GM12878 (cell line): ENCODE data around the gene KDM2A. TPM values are rescaled to one million over a fixed set of nuclear protein-coding genes. Genes with fewer than 3 reads are reported as not detected.

ENCODE experiments used
- ATAC-seq: fragments of 200-7000 bp; cut with Tn5 transposase; 3 replicates; pipeline ENCODE4 v1.9.1; 2020; ENCODE audit warnings: mild to moderate bottlenecking, moderate library complexity
- BruUV-seq: library from RNA; stranded (reverse); fragments of 400-500 nt; replicated peaks from 2 replicates; lab custom pipeline; 2021; lab: Mats Ljungman, UMichigan
- CTCF ChIA-PET: fragments of 300-600 bp; sonication (Branson Sonifier 250); formaldehyde crosslinking; extraction: SDS; loops from one replicate; lab custom pipeline; 2021; ENCODE audit warnings: inconsistent platforms; lab: Yijun Ruan, JAX
- POLR2A ChIA-PET: fragments of 350-600 bp; formaldehyde crosslinking; extraction: SDS; loops from one replicate; lab custom pipeline; 2021; ENCODE audit warnings: inconsistent platforms; lab: Charles Lee
- RAD21 ChIA-PET: fragments of 300-600 bp; sonication (Branson Sonifier 250); formaldehyde crosslinking; loops from one replicate; lab custom pipeline; 2023; ENCODE audit warnings: antibody characterized with exemption; ENCODE audit not compliant: unreplicated experiment; lab: Charles Lee
- SMC1A ChIA-PET: fragments of 300-600 bp; sonication (Branson Sonifier 250); formaldehyde crosslinking; loops from one replicate; lab custom pipeline; 2023; ENCODE audit not compliant: unreplicated experiment, uncharacterized antibody; lab: Charles Lee
- DNase-seq: peaks from one replicate; pipeline ENCODE4 v3.0.0-alpha.2; 2011; ENCODE audit warnings: low read depth, low spot score
- FAIRE-seq: peaks from 3 replicates; lab custom pipeline; 2011; peaks lifted over from hg19 to GRCh38; lab: Jason Lieb, UNC
- H2AFZ ChIP-seq: 2 replicates; pipeline ENCODE4 v1.6.0; 2011; ENCODE audit warnings: low read depth, low read length, control low read depth; ENCODE audit not compliant: control insufficient read depth
- H3K27ac ChIP-seq: 2 replicates; pipeline ENCODE4 v1.5.1; 2011; ENCODE audit warnings: control low read depth; ENCODE audit not compliant: control insufficient read depth, insufficient read depth
- H3K27me3 ChIP-seq, 2 experiments: replicated peaks in 1 of 2; 2 replicates each; pipeline versions ENCODE4 v1.6.0 to v1.6.1; 2011; ENCODE audit warnings: low read length in 1 of 2; ENCODE audit not compliant: control insufficient read depth in 2 of 2, insufficient read depth in 2 of 2
- H3K36me3 ChIP-seq, 2 experiments: 2 replicates each; pipeline ENCODE4 v1.5.1; 2011; ENCODE audit warnings: low read length in 1 of 2; ENCODE audit not compliant: control insufficient read depth in 2 of 2, insufficient read depth in 2 of 2
- H3K4me1 ChIP-seq: 2 replicates; pipeline ENCODE4 v1.6.1; 2011; ENCODE audit warnings: mild to moderate bottlenecking, low read length, moderate library complexity, mixed read lengths; ENCODE audit not compliant: control insufficient read depth, insufficient read depth
- H3K4me2 ChIP-seq: 2 replicates; pipeline ENCODE4 v1.6.0; 2011; ENCODE audit warnings: control low read depth; ENCODE audit not compliant: control insufficient read depth, insufficient read depth
- H3K4me3 ChIP-seq: fragments of 200-600 bp; sonication (generic); 2 replicates; pipeline ENCODE4 v1.5.1; 2016
- H3K79me2 ChIP-seq: 2 replicates; pipeline ENCODE4 v1.6.0; 2011; ENCODE audit warnings: low read length; ENCODE audit not compliant: control insufficient read depth, insufficient read depth
- H3K9ac ChIP-seq: 2 replicates; pipeline ENCODE4 v1.8.0; 2011; ENCODE audit warnings: low read length, control low read depth, mixed read lengths; ENCODE audit not compliant: control insufficient read depth, insufficient read depth
- H3K9me3 ChIP-seq: replicated peaks from 3 replicates; pipeline ENCODE4 v1.5.1; 2011; ENCODE audit warnings: mild to moderate bottlenecking, low read length; ENCODE audit not compliant: control insufficient read depth, insufficient read depth
- H4K20me1 ChIP-seq: 2 replicates; pipeline ENCODE4 v1.6.0; 2011; ENCODE audit not compliant: control insufficient read depth, insufficient read depth
- BHLHE40 ChIP-seq, 2 experiments: fragments of 450-650 bp in 1 of 2; IDR thresholded peaks; 2 replicates each; pipeline ENCODE4 v1.6.1; 2011 to 2017; ENCODE audit warnings: low read depth in 2 of 2, borderline replicate concordance in 1 of 2, improper control_type of control experiment in 1 of 2, low read length in 1 of 2, mild to moderate bottlenecking in 1 of 2
- IRF5 ChIP-seq: fragments of 450-650 bp; IDR thresholded peaks from 2 replicates; pipeline ENCODE4 v1.6.1; 2017; ENCODE audit warnings: borderline replicate concordance
- WRNIP1 ChIP-seq: IDR thresholded peaks from 2 replicates; pipeline ENCODE4 v1.6.1; 2011; ENCODE audit warnings: low read depth, low read length, improper control_type of control experiment, borderline replicate concordance
- WGBS: methylation state at CpG from one replicate; pipeline ENCODE4 v1.1.6; 2016; ENCODE audit warnings: low lambda C conversion rate; ENCODE audit not compliant: insufficient replicate concordance, insufficient coverage; ENCODE audit errors: missing lambda C conversion rate; 5-methylcytosine and 5-hydroxymethylcytosine counted together
- in situ Hi-C: fragments of 300-500 bp; cut with MboI; formaldehyde crosslinking; loops from 9 replicates; pipeline ENCODE4 v1.14.3; 2018; ENCODE audit warnings: mixed read lengths
- intact Hi-C: fragments of 100-400 bp; cut with micrococcal nuclease; formaldehyde crosslinking; loops from one replicate; pipeline ENCODE4 v1.14.2; 2022; ENCODE audit not compliant: unreplicated experiment
- polyA plus RNA-seq, 11 experiments: library from polyadenylated mRNA; depleted of rRNA in 4 of 11; unstranded in 6 of 11; stranded (reverse) in 5 of 11; fragments of >200 nt; fragmentation: Nextera tagmentation in 4 of 11; fragmentation: Illumina TruSeq in 1 of 11; extraction: Ambion mirVana in 4 of 11; extraction: Trizol in 1 of 11; gene quantifications; 1 replicate in 1 of 11; 2 replicates in 10 of 11; pipeline versions ENCODE4 v1.2.1 to v1.2.3, GENCODE V29; 2011 to 2016; ENCODE audit warnings: inconsistent platforms in 2 of 11, missing spikeins in 2 of 11, low read depth in 1 of 11
- total RNA-seq, 4 experiments: library from RNA; depleted of rRNA in 3 of 4; stranded (reverse); fragments of >200 nt in 3 of 4; fragmentation: Illumina TruSeq in 1 of 4; extraction: Trizol in 1 of 4; gene quantifications; 2 replicates each; pipeline versions ENCODE4 v1.2.1 to v1.2.3, GENCODE V29; 2013 to 2021

KDM2A gene
- total and polyA plus RNA-seq, 10 of the 15 experiments (the other 5 are each of a cell fraction or from before 2014, with no cell fraction given): 10.5 to 69.3 (median 41.6) TPM

- Histone ChIP-seq H4K20me1 (no peaks in the 10 kb centered on the region), H3K36me3 (no peaks in the 10 kb centered on the region; a peak in 1 of 4 replicates), H3K4me1 (peaks cover 11% of the 10 kb centered on the region), H3K9me3 (no peaks in the 10 kb centered on the region), H3K79me2 (peaks cover 10% of the 10 kb centered on the region), H3K27me3 (no peaks in the 10 kb centered on the region), H3K4me2 (no peak overlapping the region), H3K4me3 (no peak overlapping the region), H3K27ac (no peak overlapping the region), H3K9ac (no peak overlapping the region), H2AFZ (no peak overlapping the region)
- ChIA-PET SMC1A (interaction anchor here (0.9 to 4.0 kb wide), 12 partner anchors 8 to 149 kb away, joined by 3 to 65 read pairs (median 8); partner anchors contain the start of gene POLD4), POLR2A (interaction anchor here (0.6 to 4.8 kb wide), 8 partner anchors 9 to 841 kb away, joined by 3 to 25 read pairs (median 4); no protein-coding TSS in a partner anchor), CTCF (interaction anchor here (0.7 to 4.9 kb wide), 30 partner anchors 9 to 1364 kb away, joined by 3 to 151 read pairs (median 6); partner anchors contain the start of genes ANKRD13D, POLD4 and PPP1CA), RAD21 (interaction anchor here (0.6 to 4.9 kb wide), 13 partner anchors 21 to 181 kb away, joined by 3 to 69 read pairs (median 5); partner anchors contain the start of genes ANKRD13D and POLD4)
- TF ChIP-seq WRNIP1: 0 out of 2 replicates have a peak, but pooled peaks have one; percentile 28
- TF ChIP-seq IRF5: no peak
- TF ChIP-seq BHLHE40 (IDR thresholded peaks at IDR 0.05; ENCODE audit: borderline replicate concordance in 1 of 2, low read depth in 2 of 2, low read length in 1 of 2): peak in 1 of 2 experiments; percentile 42; a peak in 1 of 4 replicates
- 44% methylated on average over 18 of the region's 18 CpGs for WGBS
- DNase-seq: no peak
- ATAC-seq: no peak
- intact Hi-C loops: loop anchor here (1.0 to 10.0 kb wide), 3 partner anchors 55 to 223 kb away; partner anchors contain the start of gene AIP
- FAIRE-seq: no peak
- in situ Hi-C loops: loop anchor here (5.0 kb wide), 2 partner anchors 55 to 120 kb away; no protein-coding TSS in a partner anchor
- BruUV-seq: no TSS peak
These were observed 143.1 kb downstream of the KDM2A start for GRCh38 chr11:67261946-67262681.
